HCT116 (cell line): ENCODE data around the gene SBNO2.
A peak's percentile ranks its signal among the peaks of the same experiment; 100 is the strongest.

Experiments
- CEBPB ChIP-seq: IDR thresholded peaks from 2 replicates; pipeline ENCODE4 v1.6.1; 2012; ENCODE audit warnings: low read depth
- POLR2A ChIP-seq: IDR thresholded peaks from 2 replicates; pipeline ENCODE4 v1.7.0; 2011; ENCODE audit warnings: borderline replicate concordance; ENCODE audit not compliant: insufficient read depth, insufficient read length; ENCODE audit errors: extremely low read depth
- POLR2AphosphoS5 ChIP-seq: IDR thresholded peaks from 2 replicates; pipeline ENCODE4 v1.6.1; 2011; ENCODE audit warnings: mild to moderate bottlenecking, low read depth, low read length, moderate library complexity
- TF ChIP-seq, protein P1 (sequence below), 3 experiments: fragments of 200-600 bp in 1 of 3; sonication (generic) in 1 of 3; IDR thresholded peaks in 2 of 3; conservative IDR thresholded peaks in 1 of 3; 2 replicates each; pipeline ENCODE4 v1.5.1; 2012 to 2017; ENCODE audit warnings: low read depth in 2 of 3, low read length in 2 of 3, antibody characterized with exemption in 1 of 3, borderline replicate concordance in 1 of 3, control low read depth in 1 of 3, mild to moderate bottlenecking in 1 of 3, mixed read lengths in 1 of 3, mixed run types in 1 of 3, moderate library complexity in 1 of 3; ENCODE audit not compliant: insufficient read depth in 1 of 3
- TF ChIP-seq, protein P2 (sequence below): IDR thresholded peaks from 2 replicates; pipeline ENCODE4 v1.6.1; 2011; ENCODE audit warnings: mild to moderate bottlenecking, low read length, moderate library complexity; ENCODE audit not compliant: insufficient replicate concordance; ENCODE audit errors: extremely low read depth

DNA sequence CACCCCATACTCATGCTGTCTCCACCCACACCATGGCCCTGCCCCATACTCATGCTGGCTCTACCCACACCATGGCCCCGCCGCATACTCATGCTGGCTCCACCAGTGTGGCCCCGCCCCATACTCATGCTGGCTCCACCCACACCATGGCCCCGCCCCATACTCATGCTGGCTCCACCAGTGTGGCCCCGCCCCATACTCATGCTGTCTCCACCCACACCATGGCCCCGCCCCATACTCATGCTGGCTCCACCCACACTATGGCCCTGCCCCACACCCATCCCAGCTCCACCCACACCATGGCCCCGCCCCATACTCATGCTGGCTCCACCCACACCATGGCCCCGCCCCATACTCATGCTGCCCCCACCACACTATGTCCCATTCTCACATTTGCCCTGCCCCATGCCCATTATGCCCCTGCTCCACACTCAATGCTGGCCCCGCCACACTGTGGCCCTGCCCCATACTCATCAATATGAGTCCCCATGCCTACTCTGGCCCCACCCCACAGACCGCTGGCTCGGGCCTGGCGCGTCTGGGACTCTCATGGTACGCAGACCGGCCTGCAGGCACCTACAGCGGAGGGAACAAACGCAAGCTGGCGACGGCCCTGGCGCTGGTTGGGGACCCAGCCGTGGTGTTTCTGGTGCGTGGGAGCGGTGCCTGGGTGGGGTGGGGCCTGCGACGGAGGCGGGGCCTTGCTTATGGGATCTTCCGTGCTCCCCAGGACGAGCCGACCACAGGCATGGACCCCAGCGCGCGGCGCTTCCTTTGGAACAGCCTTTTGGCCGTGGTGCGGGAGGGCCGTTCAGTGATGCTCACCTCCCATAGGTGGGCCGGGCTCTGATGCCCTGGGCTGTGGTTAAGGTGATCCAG, 110.8 kb downstream of the SBNO2 start:
- TF ChIP-seq CEBPB (no peak), POLR2AphosphoS5 (peak; percentile 35; the same call in 1 of the 2 replicates), POLR2A (no peak)
- TF ChIP-seq, protein P1, sequence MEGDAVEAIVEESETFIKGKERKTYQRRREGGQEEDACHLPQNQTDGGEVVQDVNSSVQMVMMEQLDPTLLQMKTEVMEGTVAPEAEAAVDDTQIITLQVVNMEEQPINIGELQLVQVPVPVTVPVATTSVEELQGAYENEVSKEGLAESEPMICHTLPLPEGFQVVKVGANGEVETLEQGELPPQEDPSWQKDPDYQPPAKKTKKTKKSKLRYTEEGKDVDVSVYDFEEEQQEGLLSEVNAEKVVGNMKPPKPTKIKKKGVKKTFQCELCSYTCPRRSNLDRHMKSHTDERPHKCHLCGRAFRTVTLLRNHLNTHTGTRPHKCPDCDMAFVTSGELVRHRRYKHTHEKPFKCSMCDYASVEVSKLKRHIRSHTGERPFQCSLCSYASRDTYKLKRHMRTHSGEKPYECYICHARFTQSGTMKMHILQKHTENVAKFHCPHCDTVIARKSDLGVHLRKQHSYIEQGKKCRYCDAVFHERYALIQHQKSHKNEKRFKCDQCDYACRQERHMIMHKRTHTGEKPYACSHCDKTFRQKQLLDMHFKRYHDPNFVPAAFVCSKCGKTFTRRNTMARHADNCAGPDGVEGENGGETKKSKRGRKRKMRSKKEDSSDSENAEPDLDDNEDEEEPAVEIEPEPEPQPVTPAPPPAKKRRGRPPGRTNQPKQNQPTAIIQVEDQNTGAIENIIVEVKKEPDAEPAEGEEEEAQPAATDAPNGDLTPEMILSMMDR (IDR thresholded peaks at IDR 0.05 in 2 of 3, conservative IDR thresholded peaks at IDR 0.05 in 1 of 3; ENCODE audit: borderline replicate concordance in 1 of 3, insufficient read depth in 1 of 3, low read depth in 2 of 3, low read length in 2 of 3) = no peak
- TF ChIP-seq, protein P2, sequence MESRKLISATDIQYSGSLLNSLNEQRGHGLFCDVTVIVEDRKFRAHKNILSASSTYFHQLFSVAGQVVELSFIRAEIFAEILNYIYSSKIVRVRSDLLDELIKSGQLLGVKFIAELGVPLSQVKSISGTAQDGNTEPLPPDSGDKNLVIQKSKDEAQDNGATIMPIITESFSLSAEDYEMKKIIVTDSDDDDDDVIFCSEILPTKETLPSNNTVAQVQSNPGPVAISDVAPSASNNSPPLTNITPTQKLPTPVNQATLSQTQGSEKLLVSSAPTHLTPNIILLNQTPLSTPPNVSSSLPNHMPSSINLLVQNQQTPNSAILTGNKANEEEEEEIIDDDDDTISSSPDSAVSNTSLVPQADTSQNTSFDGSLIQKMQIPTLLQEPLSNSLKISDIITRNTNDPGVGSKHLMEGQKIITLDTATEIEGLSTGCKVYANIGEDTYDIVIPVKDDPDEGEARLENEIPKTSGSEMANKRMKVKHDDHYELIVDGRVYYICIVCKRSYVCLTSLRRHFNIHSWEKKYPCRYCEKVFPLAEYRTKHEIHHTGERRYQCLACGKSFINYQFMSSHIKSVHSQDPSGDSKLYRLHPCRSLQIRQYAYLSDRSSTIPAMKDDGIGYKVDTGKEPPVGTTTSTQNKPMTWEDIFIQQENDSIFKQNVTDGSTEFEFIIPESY = no peak
